ENCODE results near the gene ZNF561. TPM values are rescaled to one million over a fixed set of nuclear protein-coding genes. Genes with fewer than 3 reads are reported as not detected.

ZNF561 gene
- total RNA-seq, 1 donor from 2014 or later: 64.0 TPM

GRCh38 chr19:9566729-9567128, 54.3 kb downstream of the ZNF561 start:
- TF ChIP-seq, protein P1, sequence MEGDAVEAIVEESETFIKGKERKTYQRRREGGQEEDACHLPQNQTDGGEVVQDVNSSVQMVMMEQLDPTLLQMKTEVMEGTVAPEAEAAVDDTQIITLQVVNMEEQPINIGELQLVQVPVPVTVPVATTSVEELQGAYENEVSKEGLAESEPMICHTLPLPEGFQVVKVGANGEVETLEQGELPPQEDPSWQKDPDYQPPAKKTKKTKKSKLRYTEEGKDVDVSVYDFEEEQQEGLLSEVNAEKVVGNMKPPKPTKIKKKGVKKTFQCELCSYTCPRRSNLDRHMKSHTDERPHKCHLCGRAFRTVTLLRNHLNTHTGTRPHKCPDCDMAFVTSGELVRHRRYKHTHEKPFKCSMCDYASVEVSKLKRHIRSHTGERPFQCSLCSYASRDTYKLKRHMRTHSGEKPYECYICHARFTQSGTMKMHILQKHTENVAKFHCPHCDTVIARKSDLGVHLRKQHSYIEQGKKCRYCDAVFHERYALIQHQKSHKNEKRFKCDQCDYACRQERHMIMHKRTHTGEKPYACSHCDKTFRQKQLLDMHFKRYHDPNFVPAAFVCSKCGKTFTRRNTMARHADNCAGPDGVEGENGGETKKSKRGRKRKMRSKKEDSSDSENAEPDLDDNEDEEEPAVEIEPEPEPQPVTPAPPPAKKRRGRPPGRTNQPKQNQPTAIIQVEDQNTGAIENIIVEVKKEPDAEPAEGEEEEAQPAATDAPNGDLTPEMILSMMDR (IDR thresholded peaks at IDR 0.05; ENCODE audit: insufficient read depth, low read length, severe bottlenecking): peak; percentile 6
- Histone ChIP-seq H3K36me3 (ENCODE audit: control insufficient read depth, insufficient read depth, low read length) (peaks cover 26% of the 10 kb centered on the region), H3K27me3 (ENCODE audit: control insufficient read depth, insufficient read depth, low read length) (no peaks in the 10 kb centered on the region), H3K4me3 (ENCODE audit: low read depth, low read length) (no peak overlapping the region)
- no peak for FAIRE-seq
- DNase-seq (ENCODE audit: low read depth): no peak

- TF ChIP-seq, protein P1 (IDR thresholded peaks at IDR 0.05; ENCODE audit: insufficient read depth, low read length, severe bottlenecking): no peak
- Histone ChIP-seq H3K4me3 (ENCODE audit: low read depth, low read length) (no peak overlapping the region), H3K36me3 (ENCODE audit: control insufficient read depth, insufficient read depth, low read length) (peaks cover 27% of the 10 kb centered on the region), H3K27me3 (ENCODE audit: control insufficient read depth, insufficient read depth, low read length) (no peaks in the 10 kb centered on the region)
- DNase-seq (ENCODE audit: low read depth) (no peak), FAIRE-seq (no peak)
Observed at GRCh38 chr19:9565900-9566705, 54.9 kb downstream of the ZNF561 start.

Other genes with a start within 250 kb of the ZNF561 start
- gene ZNF266, start 185.7 kb downstream of the ZNF561 start, total RNA-seq: 9.5 and 10.3 TPM in 2 replicates
- under 0.01 and 0.38 TPM in 2 replicates for gene ZNF560, start 122.6 kb downstream of the ZNF561 start, total RNA-seq
- 17.6 and 19.2 TPM in 2 replicates for gene ZNF426, start 82.6 kb downstream of the ZNF561 start, total RNA-seq
- gene ZNF121, start 36.7 kb downstream of the ZNF561 start, total RNA-seq: 47.7 and 48.7 TPM in 2 replicates
- gene ZNF562, start 53.9 kb upstream of the ZNF561 start, total RNA-seq: 43.4 and 49.2 TPM in 2 replicates
- 3.7 and 12.3 TPM in 2 replicates for gene ZNF846, start 147.5 kb upstream of the ZNF561 start, total RNA-seq
- gene FBXL12, start 197.8 kb upstream of the ZNF561 start, total RNA-seq: 4.5 and 7.8 TPM in 2 replicates
- gene UBL5, start 206.7 kb upstream of the ZNF561 start, total RNA-seq: 260 and 314 TPM in 2 replicates
- gene PIN1, start 214.1 kb upstream of the ZNF561 start, total RNA-seq: 61.3 and 80.6 TPM in 2 replicates

All from bronchial epithelial cell (primary cell).